Left ventricle myocardium inferior (tissue), 1 donor: ENCODE measurements around the gene HLCS. TPM values are rescaled to one million over a fixed set of nuclear protein-coding genes. Genes with fewer than 3 reads are reported as not detected.

ENCODE experiments used
- DNase-seq: peaks from one replicate; pipeline ENCODE4 v3.0.0-alpha.2; 2020
- H3K27ac ChIP-seq: fragments of 200-600 bp; replicated peaks from 2 replicates; pipeline ENCODE4 v1.8.0; 2021
- H3K27me3 ChIP-seq: fragments of 200-600 bp; 2 replicates; pipeline ENCODE4 v1.8.0; 2021; ENCODE audit warnings: low read depth
- H3K36me3 ChIP-seq: fragments of 200-600 bp; 2 replicates; pipeline ENCODE4 v1.8.0; 2021
- H3K4me1 ChIP-seq: fragments of 200-600 bp; 2 replicates; pipeline ENCODE4 v1.8.0; 2021
- H3K4me3 ChIP-seq: fragments of 200-600 bp; 2 replicates; pipeline ENCODE4 v1.8.0; 2021; ENCODE audit warnings: mild to moderate bottlenecking, moderate library complexity
- H3K9me3 ChIP-seq: fragments of 200-600 bp; replicated peaks from 2 replicates; pipeline ENCODE4 v1.8.0; 2021
- CTCF ChIP-seq: fragments of 200-600 bp; IDR thresholded peaks from 2 replicates; pipeline ENCODE4 v1.8.0; 2021; ENCODE audit warnings: antibody characterized with exemption, mild to moderate bottlenecking, borderline replicate concordance
- intact Hi-C: fragments of 100-400 bp; cut with micrococcal nuclease; formaldehyde crosslinking; loops from one replicate; pipeline ENCODE4 v1.11.0; 2022
- total RNA-seq: library from RNA; stranded (reverse); fragmentation: NEBNext Ultra II Directional; extraction: Animal tissue kit (Norgen Biotek cat#: 25700); gene quantifications from one replicate; pipeline ENCODE4 v1.2.1, GENCODE V29; 2021
- donor health status: DM: no; HTN: yes; CAD: no; lungs with severe emphysema.

The HLCS gene
- total RNA-seq, 1 donor from 2014 or later, result 5.3 TPM

GRCh38 chr21:36732217-36732616, 234.3 kb downstream of the HLCS start:
- no peak for DNase-seq
- intact Hi-C loops, result no loop called here
- Histone ChIP-seq H3K4me3 (no peak overlapping the region), H3K9me3 (peaks cover 4% of the 10 kb centered on the region), H3K27ac (no peak overlapping the region), H3K27me3 (peaks cover 89% of the 10 kb centered on the region), H3K4me1 (no peaks in the 10 kb centered on the region), H3K36me3 (no peaks in the 10 kb centered on the region)
- no peak for TF ChIP-seq CTCF

GRCh38 chr21:36730291-36731281, 235.9 kb downstream of the HLCS start:
- peaks cover 87% of the 10 kb centered on the region for H3K27me3 ChIP-seq
- no peak for DNase-seq
- no peak for TF ChIP-seq CTCF
- intact Hi-C loops, result no loop called here
- H3K9me3 ChIP-seq, result peaks cover 4% of the 10 kb centered on the region
- H3K4me1 ChIP-seq, result no peaks in the 10 kb centered on the region
- no peaks in the 10 kb centered on the region for H3K36me3 ChIP-seq
- no peak overlapping the region for H3K27ac ChIP-seq
- no peak overlapping the region for H3K4me3 ChIP-seq

- no peak for TF ChIP-seq CTCF
- intact Hi-C loops, result no loop called here
- Histone ChIP-seq H3K9me3 (no peaks in the 10 kb centered on the region), H3K27me3 (peaks cover 78% of the 10 kb centered on the region), H3K36me3 (no peaks in the 10 kb centered on the region), H3K27ac (no peak overlapping the region), H3K4me1 (no peaks in the 10 kb centered on the region), H3K4me3 (no peak overlapping the region)
- DNase-seq, result no peak
Measured at GRCh38 chr21:36729310-36729970, 237.0 kb downstream of the HLCS start.

GRCh38 chr21:36728371-36729111, 237.9 kb downstream of the HLCS start:
- Histone ChIP-seq H3K27ac (no peak overlapping the region), H3K4me1 (no peaks in the 10 kb centered on the region), H3K9me3 (no peaks in the 10 kb centered on the region), H3K4me3 (no peak overlapping the region), H3K27me3 (peaks cover 80% of the 10 kb centered on the region), H3K36me3 (no peaks in the 10 kb centered on the region)
- no peak for DNase-seq
- no peak for TF ChIP-seq CTCF
- intact Hi-C loops, result no loop called here

GRCh38 chr21:36727866-36728265, 238.6 kb downstream of the HLCS start:
- no peak for TF ChIP-seq CTCF
- peaks cover 80% of the 10 kb centered on the region for H3K27me3 ChIP-seq

More at GRCh38 chr21:36727866-36728265, 238.6 kb downstream of the HLCS start:
- H3K36me3 ChIP-seq, result no peaks in the 10 kb centered on the region
- DNase-seq, result no peak
- no peaks in the 10 kb centered on the region for H3K4me1 ChIP-seq
- intact Hi-C loops, result no loop called here
- no peak overlapping the region for H3K27ac ChIP-seq
- H3K4me3 ChIP-seq, result no peak overlapping the region
- no peaks in the 10 kb centered on the region for H3K9me3 ChIP-seq
